Measurements from ENCODE around the gene HLA-DQB1. TPM values are rescaled to one million over a fixed set of nuclear protein-coding genes. Genes with fewer than 3 reads are reported as not detected.
A peak's percentile ranks its signal among the peaks of the same experiment; 100 is the strongest.

HLA-DQB1 gene
- total and polyA plus RNA-seq, 2 donors (not counting 3 experiments of a cell fraction or from before 2014, with no cell fraction given): not detected

- POLR2A ChIA-PET: no interaction called here
- intact Hi-C loops (cut with micrococcal nuclease) (no loop called here), dilution Hi-C loops (cut with MboI; ENCODE audit: extremely low pct_ligation_motif_present, low sequenced_read_pairs) (no loop called here)
- DNase-seq (ENCODE audit: low read depth, low spot score) (peak; percentile 23), FAIRE-seq (no peak)
- H3K9me1 ChIP-seq (replicated peaks; ENCODE audit: control insufficient read depth, extremely low read depth, insufficient read depth, low read length): no peaks in the 10 kb centered on the region
- H2AFZ ChIP-seq (ENCODE audit: low read depth, low read length): no peak overlapping the region
- no peaks in the 10 kb centered on the region for H3K36me3 ChIP-seq (ENCODE audit: control insufficient read depth in 2 of 2, extremely low read depth in 1 of 2, insufficient read depth in 2 of 2, low read length in 2 of 2)
- peak in 1 of 2 donors; percentile 29 for TF ChIP-seq CTCF (IDR thresholded peaks at IDR 0.05; ENCODE audit: extremely low read depth in 1 of 2, insufficient read depth in 1 of 2, low read depth in 1 of 2, low read length in 2 of 2)
- no peak for TF ChIP-seq FOS (IDR thresholded peaks at IDR 0.05; ENCODE audit: borderline replicate concordance, insufficient read depth, low read length)
- CTCF ChIA-PET: interaction anchor here (0.6 to 1.3 kb wide), 7 partner anchors 70 to 447 kb away, joined by 3 to 6 read pairs (median 4); no protein-coding TSS in a partner anchor
- no peak overlapping the region for H3K4me2 ChIP-seq (ENCODE audit: insufficient read depth, low read length)
- H3K9ac ChIP-seq (replicated peaks; ENCODE audit: extremely low read depth, insufficient read depth, low read length): no peak overlapping the region
- no peak overlapping the region for H3K27ac ChIP-seq (ENCODE audit: insufficient read depth, low read depth, low read length)
- no peaks in the 10 kb centered on the region for H3K4me1 ChIP-seq (ENCODE audit: control insufficient read depth, extremely low read depth, insufficient read depth, low read length)
- H4K20me1 ChIP-seq (replicated peaks; ENCODE audit: control insufficient read depth, extremely low read depth, insufficient read depth, low read length): no peaks in the 10 kb centered on the region
- H3K79me2 ChIP-seq (ENCODE audit: control insufficient read depth, insufficient read depth, low read length): no peaks in the 10 kb centered on the region
- no peak overlapping the region for H3K4me3 ChIP-seq (replicated peaks in 1 of 3; ENCODE audit: insufficient read depth in 1 of 3, low read depth in 1 of 3, low read length in 3 of 3)
- H3K9me3 ChIP-seq (replicated peaks; ENCODE audit: control insufficient read depth, insufficient read depth, low read length): no peaks in the 10 kb centered on the region
- H3K27me3 ChIP-seq (ENCODE audit: control insufficient read depth in 2 of 2, insufficient read depth in 2 of 2, low read length in 2 of 2): peaks cover 1 to 5% of the 10 kb centered on the region in 2 experiments
- no TSS peak for BruUV-seq (replicated peaks)
Measured at GRCh38 chr6:32692019-32692418, 25.6 kb upstream of the HLA-DQB1 start.

- DNase-seq (ENCODE audit: low read depth, low spot score) (peak; percentile 15), FAIRE-seq (no peak)
- no peaks in the 10 kb centered on the region for H3K36me3 ChIP-seq (ENCODE audit: control insufficient read depth in 2 of 2, extremely low read depth in 1 of 2, insufficient read depth in 2 of 2, low read length in 2 of 2)
- no peak overlapping the region for H3K9ac ChIP-seq (replicated peaks; ENCODE audit: extremely low read depth, insufficient read depth, low read length)
- no peaks in the 10 kb centered on the region for H4K20me1 ChIP-seq (replicated peaks; ENCODE audit: control insufficient read depth, extremely low read depth, insufficient read depth, low read length)
- peaks cover 0 to 2% of the 10 kb centered on the region in 2 experiments for H3K27me3 ChIP-seq (ENCODE audit: control insufficient read depth in 2 of 2, insufficient read depth in 2 of 2, low read length in 2 of 2)
- ChIA-PET CTCF (interaction anchor here (1.0 to 1.6 kb wide), 2 partner anchors 68 to 178 kb away, joined by 3 read pairs; no protein-coding TSS in a partner anchor), POLR2A (no interaction called here)
- no peak for TF ChIP-seq GATA2 (IDR thresholded peaks at IDR 0.05; ENCODE audit: insufficient read depth, insufficient read length, low read depth, low read length)
- TF ChIP-seq CTCF (IDR thresholded peaks at IDR 0.05; ENCODE audit: extremely low read depth in 1 of 2, insufficient read depth in 1 of 2, low read depth in 1 of 2, low read length in 2 of 2): no peak
- no peak for TF ChIP-seq MAX (IDR thresholded peaks at IDR 0.05; ENCODE audit: insufficient read depth, insufficient read length)
- no peak for TF ChIP-seq POLR2A (IDR thresholded peaks at IDR 0.05; ENCODE audit: low read depth, low read length)
- no peak for TF ChIP-seq FOS (IDR thresholded peaks at IDR 0.05; ENCODE audit: borderline replicate concordance, insufficient read depth, low read length)
- TF ChIP-seq MYC (IDR thresholded peaks at IDR 0.05; ENCODE audit: low read depth, low read length): no peak
- TF ChIP-seq EZH2 (IDR thresholded peaks at IDR 0.05; ENCODE audit: borderline replicate concordance, low read depth, low read length, severe bottlenecking): no peak
- no peak for TF ChIP-seq JUN (IDR thresholded peaks at IDR 0.05; ENCODE audit: borderline replicate concordance, insufficient read depth, insufficient read length, low read depth)
- no peak for TF ChIP-seq POLR2AphosphoS5 (IDR thresholded peaks at IDR 0.05; ENCODE audit: insufficient read depth, low read depth, low read length)
- BruUV-seq (replicated peaks): no TSS peak
- H3K9me3 ChIP-seq (replicated peaks; ENCODE audit: control insufficient read depth, insufficient read depth, low read length): no peaks in the 10 kb centered on the region
- H3K27ac ChIP-seq (ENCODE audit: insufficient read depth, low read depth, low read length): no peak overlapping the region
- H2AFZ ChIP-seq (ENCODE audit: low read depth, low read length): no peak overlapping the region
- no peak overlapping the region for H3K4me2 ChIP-seq (ENCODE audit: insufficient read depth, low read length)
- dilution Hi-C loops (cut with MboI; ENCODE audit: extremely low pct_ligation_motif_present, low sequenced_read_pairs): no loop called here
- H3K4me3 ChIP-seq (replicated peaks in 1 of 3; ENCODE audit: insufficient read depth in 1 of 3, low read depth in 1 of 3, low read length in 3 of 3): no peak overlapping the region
- intact Hi-C loops (cut with micrococcal nuclease): no loop called here
- H3K79me2 ChIP-seq (ENCODE audit: control insufficient read depth, insufficient read depth, low read length): no peaks in the 10 kb centered on the region
- H3K4me1 ChIP-seq (ENCODE audit: control insufficient read depth, extremely low read depth, insufficient read depth, low read length): no peaks in the 10 kb centered on the region
- H3K9me1 ChIP-seq (replicated peaks; ENCODE audit: control insufficient read depth, extremely low read depth, insufficient read depth, low read length): no peaks in the 10 kb centered on the region
Measured at GRCh38 chr6:32689531-32690501, 23.4 kb upstream of the HLA-DQB1 start.
